Small intestine (tissue), 7 donors: ENCODE results near the gene CYSTM1. TPM values are rescaled to one million over a fixed set of nuclear protein-coding genes. Genes with fewer than 3 reads are reported as not detected.

Experiments used
- DNase-seq, 2 donors: peaks; one replicate each; pipeline versions ENCODE4 v3.0.0 to v3.0.0-alpha.2; 2013
- FAIRE-seq: peaks from 2 replicates; lab custom pipeline; 2012; peaks lifted over from hg19 to GRCh38; lab: Jason Lieb, UNC
- H3K27ac ChIP-seq, 3 donors: one replicate each; pipeline ENCODE4 v1.5.1; 2013; ENCODE audit warnings: low read length in 2 of 3, mild to moderate bottlenecking in 2 of 3, control low read depth in 1 of 3, inconsistent platforms in 1 of 3, low read depth in 1 of 3, moderate library complexity in 1 of 3
- H3K27me3 ChIP-seq, 3 donors: one replicate each; pipeline ENCODE4 v1.6.1; 2013; ENCODE audit warnings: low read length in 3 of 3, inconsistent platforms in 1 of 3; ENCODE audit not compliant: control insufficient read depth in 3 of 3, insufficient read depth in 3 of 3
- H3K36me3 ChIP-seq, 3 donors: one replicate each; pipeline ENCODE4 v1.6.1; 2013; ENCODE audit warnings: low read length in 3 of 3, inconsistent platforms in 1 of 3, low read depth in 1 of 3, mild to moderate bottlenecking in 1 of 3, moderate library complexity in 1 of 3; ENCODE audit not compliant: control insufficient read depth in 3 of 3, insufficient read depth in 2 of 3
- H3K4me1 ChIP-seq, 3 donors: one replicate each; pipeline ENCODE4 v1.6.1; 2013; ENCODE audit warnings: low read length in 2 of 3, inconsistent platforms in 1 of 3, low read depth in 1 of 3, mild to moderate bottlenecking in 1 of 3, moderate library complexity in 1 of 3; ENCODE audit not compliant: control insufficient read depth in 3 of 3, insufficient read depth in 2 of 3
- H3K4me3 ChIP-seq, 3 donors: one replicate each; pipeline ENCODE4 v1.5.1; 2013; ENCODE audit warnings: low read length in 3 of 3, control low read depth in 1 of 3, inconsistent platforms in 1 of 3, low read depth in 1 of 3, mild to moderate bottlenecking in 1 of 3, moderate library complexity in 1 of 3
- H3K9me3 ChIP-seq, 2 donors: one replicate each; pipeline ENCODE4 v1.6.1; 2013; ENCODE audit warnings: low read depth in 1 of 2, low read length in 1 of 2; ENCODE audit not compliant: control insufficient read depth in 2 of 2, insufficient read depth in 1 of 2
- WGBS, 3 donors: extraction: QIAGEN DNeasy Blood & Tissue Kit; methylation state at CpG; one replicate each; pipeline ENCODE4 v1.1.7; 2013; 5-methylcytosine and 5-hydroxymethylcytosine counted together
- polyA plus RNA-seq, 4 donors: library from polyadenylated mRNA; stranded (reverse) in 3 of 4; unstranded in 1 of 4; fragments of 200-250 nt in 3 of 4; fragments of 120-200 nt in 1 of 4; gene quantifications; one replicate each; pipeline versions ENCODE4 v1.2.1 to v1.2.3, GENCODE V29; 2013
- donor health status: healthy with polysubstance abuse.
- donor health status: control.
- donor health status: control.
- donor health status: Bipolar disorder and iron deficiency.
- donor health status: healthy.

Gene CYSTM1
- polyA plus RNA-seq, 4 donors: 94.4 to 884 (median 546) TPM

- no peak overlapping the region for H3K27ac ChIP-seq
- H3K27me3 ChIP-seq: no peaks in the 10 kb centered on the region
- WGBS, 3 donors: 98 to 100% (median 100%) methylated on average over 1 of the region's 1 CpG
- peaks cover 0 to 16% (median 4%) of the 10 kb centered on the region in 3 donors for H3K36me3 ChIP-seq
- no peak overlapping the region for H3K4me3 ChIP-seq
- no peaks in the 10 kb centered on the region for H3K9me3 ChIP-seq
- FAIRE-seq (no peak), DNase-seq (no peak)
- peaks cover 6 to 31% (median 11%) of the 10 kb centered on the region in 3 donors for H3K4me1 ChIP-seq
These were observed 38.5 kb downstream of the CYSTM1 start for GRCh38 chr5:140213370-140213983.

DNA sequence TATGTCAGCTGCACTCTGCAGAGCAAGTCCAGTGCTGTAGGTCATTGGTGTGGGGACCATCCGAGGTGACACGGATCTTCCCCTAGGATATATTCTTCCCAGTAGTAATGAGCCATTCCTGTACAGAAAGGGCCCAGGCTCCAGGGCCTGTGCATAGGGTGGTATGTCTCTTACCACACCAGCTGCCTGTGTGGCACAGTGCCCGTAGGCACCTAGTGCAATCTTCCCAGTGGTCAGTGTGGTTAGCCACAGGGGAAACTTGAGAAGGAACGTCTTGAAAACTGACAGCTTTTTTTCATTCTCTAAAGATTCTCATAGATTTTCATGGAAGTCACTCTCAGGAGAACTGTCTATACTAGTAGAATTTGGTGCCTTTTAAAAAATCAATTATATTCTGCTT is 39.8 kb downstream of the CYSTM1 start:
- Histone ChIP-seq H3K4me3 (no peak overlapping the region), H3K9me3 (no peaks in the 10 kb centered on the region), H3K36me3 (peaks cover 0 to 17% (median 4%) of the 10 kb centered on the region in 3 donors), H3K27me3 (no peaks in the 10 kb centered on the region), H3K4me1 (peaks cover 6 to 42% (median 19%) of the 10 kb centered on the region in 3 donors), H3K27ac (no peak overlapping the region)
- DNase-seq (no peak), FAIRE-seq (no peak)
- WGBS, 3 donors: 67 to 74% (median 70%) methylated on average over 4 of the region's 4 CpGs

DNA sequence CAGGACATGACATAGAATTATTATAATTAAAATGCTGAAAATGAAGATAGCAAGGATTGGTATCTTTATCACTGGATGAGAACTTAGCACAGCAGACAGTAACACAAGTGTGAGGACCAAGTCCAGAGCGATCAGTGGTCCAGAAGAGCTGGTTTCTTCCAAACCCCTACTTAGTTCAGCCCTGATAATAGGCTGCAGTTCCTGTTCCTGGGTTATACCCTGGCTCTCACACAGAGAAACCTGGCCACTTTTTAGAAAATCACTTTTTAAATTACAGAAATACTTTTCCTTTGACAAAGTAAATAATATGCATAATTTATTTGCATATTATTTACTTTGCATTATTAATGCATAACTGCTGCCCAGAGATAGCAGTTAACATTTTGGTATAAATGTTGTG is 40.3 kb downstream of the CYSTM1 start:
- FAIRE-seq (no peak), DNase-seq (no peak)
- WGBS, 3 donors: 63 to 75% (median 67%) methylated on average over 1 of the region's 1 CpG
- H3K27me3 ChIP-seq: no peaks in the 10 kb centered on the region
- no peak overlapping the region for H3K27ac ChIP-seq
- H3K4me3 ChIP-seq: no peak overlapping the region
- H3K9me3 ChIP-seq: no peaks in the 10 kb centered on the region
- H3K4me1 ChIP-seq: peaks cover 9 to 47% (median 21%) of the 10 kb centered on the region in 3 donors
- H3K36me3 ChIP-seq: peaks cover 0 to 17% (median 4%) of the 10 kb centered on the region in 3 donors

- Histone ChIP-seq H3K27ac (peak overlapping the region; percentile 42 to 82 (median 60)), H3K4me1 (peaks cover 9 to 60% (median 29%) of the 10 kb centered on the region in 3 donors)
- DNase-seq: peak; percentile 69 to 78
These were observed 41.6 kb downstream of the CYSTM1 start for GRCh38 chr5:140216478-140217074.

GRCh38 chr5:140217299-140218026 is 42.5 kb downstream of the CYSTM1 start:
- H3K4me1 ChIP-seq: peaks cover 16 to 68% (median 29%) of the 10 kb centered on the region in 3 donors

More at GRCh38 chr5:140216478-140217074, 41.6 kb downstream of the CYSTM1 start:
- WGBS, 3 donors: 18 to 47% (median 36%) methylated on average over 5 of the region's 5 CpGs
- Histone ChIP-seq H3K36me3 (peaks cover 0 to 17% (median 0%) of the 10 kb centered on the region in 3 donors), H3K27me3 (no peaks in the 10 kb centered on the region), H3K4me3 (no peak overlapping the region), H3K9me3 (no peaks in the 10 kb centered on the region)
- FAIRE-seq: no peak

DNA sequence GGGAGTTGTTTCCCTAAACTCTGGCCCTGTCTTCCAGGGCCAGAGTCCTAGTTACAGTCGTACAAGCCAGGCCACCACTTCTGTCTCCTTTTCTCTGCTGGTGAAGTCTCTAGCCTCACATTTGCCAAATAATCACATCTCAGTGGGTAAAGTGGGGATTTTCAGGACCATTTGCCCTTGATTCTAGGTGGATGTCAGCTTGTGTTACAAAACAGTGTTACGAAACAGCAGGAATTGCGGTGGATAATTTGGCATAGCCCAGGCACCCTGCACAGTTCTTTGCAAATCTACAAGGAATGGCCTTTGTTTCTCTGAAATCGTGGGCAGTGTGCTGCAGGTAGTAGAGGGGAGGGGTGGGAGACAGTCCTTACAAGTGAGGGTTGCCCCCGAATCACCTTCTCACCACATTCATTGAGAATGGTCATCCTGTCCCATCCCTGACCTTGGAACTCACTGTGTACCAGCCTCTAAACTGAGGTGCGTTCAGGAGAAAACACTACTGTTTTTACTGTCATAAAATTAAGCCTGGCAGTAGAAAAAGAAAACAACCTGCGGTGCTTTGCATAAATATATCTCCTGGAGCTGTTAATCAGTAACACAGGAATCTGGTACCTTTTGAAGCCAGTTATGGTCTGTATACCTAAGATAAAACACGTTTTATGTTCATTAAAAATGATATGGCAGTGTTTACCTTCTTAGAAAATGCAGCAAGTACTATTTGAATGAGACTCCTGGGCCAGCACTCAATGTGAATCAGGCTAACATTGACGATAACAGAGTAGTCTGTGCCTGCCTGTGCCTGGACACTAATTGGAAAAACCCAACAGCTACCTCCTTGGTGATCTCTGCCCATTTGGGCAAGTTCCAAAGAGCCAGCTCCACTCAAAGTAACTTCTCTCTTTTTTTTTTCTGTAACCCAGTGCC is 44.3 kb downstream of the CYSTM1 start:
- Histone ChIP-seq H3K27ac (peak overlapping the region; percentile 65 to 71 (median 65)), H3K9me3 (no peaks in the 10 kb centered on the region), H3K4me3 (no peak overlapping the region), H3K4me1 (peaks cover 16 to 83% (median 37%) of the 10 kb centered on the region in 3 donors), H3K36me3 (peaks cover 0 to 13% (median 0%) of the 10 kb centered on the region in 3 donors), H3K27me3 (no peaks in the 10 kb centered on the region)
- DNase-seq: peak; percentile 80 to 94
- peak; percentile 57 for FAIRE-seq
- WGBS, 3 donors: 14 to 61% (median 27%) methylated on average over 9 of the region's 9 CpGs

More at GRCh38 chr5:140217299-140218026, 42.5 kb downstream of the CYSTM1 start:
- Histone ChIP-seq H3K9me3 (no peaks in the 10 kb centered on the region), H3K27me3 (no peaks in the 10 kb centered on the region), H3K36me3 (peaks cover 0 to 15% (median 0%) of the 10 kb centered on the region in 3 donors), H3K4me3 (no peak overlapping the region), H3K27ac (peak overlapping the region in 2 of 3 donors; percentile 41 to 60)
- no peak for DNase-seq
- 95 to 100% (median 97%) methylated on average over 1 of the region's 1 CpG for WGBS, 3 donors
- FAIRE-seq: no peak

DNA sequence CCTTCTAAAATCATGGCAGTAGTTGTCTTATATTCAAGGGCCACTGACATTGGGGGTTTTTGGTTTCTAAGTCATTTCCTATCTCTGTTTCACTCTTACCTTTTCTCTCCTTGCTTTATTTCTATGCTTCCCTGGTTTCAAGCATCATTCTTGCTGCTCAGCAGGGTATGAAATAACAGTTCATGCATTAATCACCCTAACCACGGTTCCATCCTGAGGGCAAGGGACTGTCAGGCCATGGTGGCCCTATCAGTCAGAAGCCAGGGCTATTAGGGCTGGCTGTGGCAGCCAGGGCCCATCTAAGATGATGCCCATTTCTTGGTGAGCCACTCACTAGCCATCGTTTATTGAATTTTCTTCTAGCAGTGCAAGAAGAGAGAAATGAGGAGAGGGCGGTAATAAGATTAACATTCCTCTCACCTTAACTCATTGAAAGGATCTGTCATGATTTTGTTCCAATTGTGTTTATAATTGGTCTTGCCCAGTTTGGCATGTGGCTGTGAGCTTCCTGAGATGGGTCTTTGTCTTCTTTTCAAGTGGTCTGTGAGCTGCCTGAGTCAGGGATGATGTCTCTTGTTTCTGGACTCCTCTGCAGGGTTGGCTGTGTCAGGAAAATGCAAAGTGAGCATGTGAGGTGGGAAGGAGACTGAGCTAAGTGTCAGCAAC is 45.2 kb downstream of the CYSTM1 start:
- Histone ChIP-seq H3K36me3 (peaks cover 0 to 12% (median 0%) of the 10 kb centered on the region in 3 donors), H3K27ac (peak overlapping the region; percentile 57 to 76 (median 69)), H3K4me3 (no peak overlapping the region), H3K27me3 (no peaks in the 10 kb centered on the region), H3K4me1 (peaks cover 15 to 81% (median 37%) of the 10 kb centered on the region in 3 donors), H3K9me3 (peaks cover 0 to 1% of the 10 kb centered on the region in 2 donors)
- DNase-seq (no peak), FAIRE-seq (no peak)
- 33 to 68% (median 49%) methylated on average over 3 of the region's 3 CpGs for WGBS, 3 donors
